T follicular helper cell (primary cell): ENCODE data around the gene ARHGEF10L.
"Not testable (repeated sequence)": the region's sequence is repeated elsewhere in the genome, so short reads cannot be mapped to it uniquely, and the experiment has no call there.

Experiments
- DNase-seq: peaks from one replicate; pipeline ENCODE4 v3.0.0-alpha.2; 2020; ENCODE audit warnings: low read depth

ARHGEF10L gene

GRCh38 chr1:17610085-17610484, 70.6 kb downstream of the ARHGEF10L start:
- DNase-seq = no peak

- no peak for DNase-seq
These were observed 71.2 kb downstream of the ARHGEF10L start for GRCh38 chr1:17610713-17611112.

- no peak for DNase-seq
These were observed 72.5 kb downstream of the ARHGEF10L start for GRCh38 chr1:17611991-17612390.

- DNase-seq = no peak
These were observed 73.3 kb downstream of the ARHGEF10L start for GRCh38 chr1:17612831-17613230.

GRCh38 chr1:17614586-17614985, 75.1 kb downstream of the ARHGEF10L start:
- no peak for DNase-seq

- DNase-seq = no peak
These were observed 75.7 kb downstream of the ARHGEF10L start for GRCh38 chr1:17615157-17615556.

GRCh38 chr1:17615959-17616358, 76.5 kb downstream of the ARHGEF10L start:
- no peak for DNase-seq

GRCh38 chr1:17616731-17617279, 77.3 kb downstream of the ARHGEF10L start:
- DNase-seq = no peak

- DNase-seq = no peak
These were observed 78.5 kb downstream of the ARHGEF10L start for GRCh38 chr1:17617787-17618557.

- DNase-seq = no peak
These were observed 79.2 kb downstream of the ARHGEF10L start for GRCh38 chr1:17618558-17619247.

GRCh38 chr1:17620448-17620847, 81.0 kb downstream of the ARHGEF10L start:
- DNase-seq = no peak

GRCh38 chr1:17621691-17622090, 82.2 kb downstream of the ARHGEF10L start:
- no peak for DNase-seq

- DNase-seq = no peak
These were observed 83.3 kb downstream of the ARHGEF10L start for GRCh38 chr1:17622823-17623222.

GRCh38 chr1:17624611-17625233, 85.2 kb downstream of the ARHGEF10L start:
- no peak for DNase-seq

GRCh38 chr1:17627239-17628052, 87.9 kb downstream of the ARHGEF10L start:
- no peak for DNase-seq

- not testable (repeated sequence) for DNase-seq
These were observed 89.5 kb downstream of the ARHGEF10L start for GRCh38 chr1:17629046-17629445.

GRCh38 chr1:17629460-17629859, 90.0 kb downstream of the ARHGEF10L start:
- no peak for DNase-seq

GRCh38 chr1:17630048-17630830, 90.7 kb downstream of the ARHGEF10L start:
- DNase-seq = no peak

GRCh38 chr1:17630986-17631385, 91.5 kb downstream of the ARHGEF10L start:
- no peak for DNase-seq

GRCh38 chr1:17631410-17631809, 91.9 kb downstream of the ARHGEF10L start:
- DNase-seq = no peak

GRCh38 chr1:17632106-17632505, 92.6 kb downstream of the ARHGEF10L start:
- DNase-seq = no peak
